ENCODE data around the gene GLCCI1.

The GLCCI1 gene

GRCh38 chr7:8115547-8116402 is 147.2 kb downstream of the GLCCI1 start:
- Histone ChIP-seq H3K27ac (no peak overlapping the region), H3K4me3 (no peak overlapping the region)
- no peak for TF ChIP-seq CTCF (IDR thresholded peaks at IDR 0.05)
- DNase-seq (ENCODE audit: low spot score): no peak

- Histone ChIP-seq H3K4me3 (no peak overlapping the region), H3K27ac (no peak overlapping the region)
- no peak for DNase-seq (ENCODE audit: low spot score)
- TF ChIP-seq CTCF (IDR thresholded peaks at IDR 0.05): no peak
Measured at GRCh38 chr7:8117195-8117594, 148.6 kb downstream of the GLCCI1 start.

GRCh38 chr7:8119262-8119661 is 150.7 kb downstream of the GLCCI1 start:
- DNase-seq (ENCODE audit: low spot score): no peak
- no peak overlapping the region for H3K4me3 ChIP-seq
- TF ChIP-seq CTCF (IDR thresholded peaks at IDR 0.05): no peak
- no peak overlapping the region for H3K27ac ChIP-seq

GRCh38 chr7:8120390-8121058 is 151.9 kb downstream of the GLCCI1 start:
- H3K4me3 ChIP-seq: no peak overlapping the region
- no peak for TF ChIP-seq CTCF (IDR thresholded peaks at IDR 0.05)
- no peak for DNase-seq (ENCODE audit: low spot score)
- no peak overlapping the region for H3K27ac ChIP-seq

- no peak for TF ChIP-seq CTCF (IDR thresholded peaks at IDR 0.05)
- no peak overlapping the region for H3K27ac ChIP-seq
- no peak overlapping the region for H3K4me3 ChIP-seq
- DNase-seq (ENCODE audit: low spot score): no peak
Measured at GRCh38 chr7:8121243-8121642, 152.6 kb downstream of the GLCCI1 start.

- TF ChIP-seq CTCF (IDR thresholded peaks at IDR 0.05): no peak
- no peak for DNase-seq (ENCODE audit: low spot score)
- Histone ChIP-seq H3K27ac (no peak overlapping the region), H3K4me3 (no peak overlapping the region)
Measured at GRCh38 chr7:8125680-8126444, 157.3 kb downstream of the GLCCI1 start.

All from coronary artery (tissue), 2 donors.